OCI-LY7 (cell line): ENCODE measurements around the gene VENTX. TPM values are rescaled to one million over a fixed set of nuclear protein-coding genes. Genes with fewer than 3 reads are reported as not detected.

Experiments used
- BruUV-seq: library from RNA; stranded (reverse); fragments of 400-500 nt; replicated peaks from 2 replicates; lab custom pipeline; 2021; lab: Mats Ljungman, UMichigan
- CTCF ChIA-PET: fragments of 300-600 bp; sonication (Branson Sonifier 250); formaldehyde crosslinking; loops from one replicate; lab custom pipeline; 2022; ENCODE audit warnings: antibody characterized with exemption; ENCODE audit not compliant: unreplicated experiment; lab: Charles Lee
- POLR2A ChIA-PET: fragments of 300-600 bp; sonication (Branson Sonifier 250); formaldehyde crosslinking; loops from one replicate; lab custom pipeline; 2022; ENCODE audit warnings: antibody characterized with exemption; lab: Charles Lee
- DNase-seq: peaks from one replicate; pipeline ENCODE4 v3.0.0-alpha.2; 2015; ENCODE audit warnings: low spot score
- H2AFZ ChIP-seq: fragments of 200-600 bp; sonication (generic), shearing (Covaris generic); 2 replicates; pipeline ENCODE4 v1.6.1; 2014; ENCODE audit warnings: mild to moderate bottlenecking, antibody characterized with exemption, low read length, moderate library complexity
- H3K27ac ChIP-seq: fragments of 200-600 bp; sonication (generic); 2 replicates; pipeline ENCODE4 v1.5.1; 2014; ENCODE audit warnings: mixed run types, low read depth, mild to moderate bottlenecking, moderate library complexity, low read length, inconsistent platforms; ENCODE audit not compliant: poor library complexity, severe bottlenecking
- H3K36me3 ChIP-seq: fragments of 200-600 bp; sonication (generic); 2 replicates; pipeline ENCODE4 v1.6.1; 2014; ENCODE audit warnings: mild to moderate bottlenecking, antibody characterized with exemption, low read length, moderate library complexity, mixed read lengths; ENCODE audit not compliant: insufficient read depth
- H3K4me1 ChIP-seq: fragments of 200-600 bp; sonication (generic); 2 replicates; pipeline ENCODE4 v1.5.1; 2014; ENCODE audit warnings: mild to moderate bottlenecking, low read length; ENCODE audit not compliant: insufficient read depth, poor library complexity, severe bottlenecking
- H3K4me2 ChIP-seq: fragments of 200-600 bp; sonication (generic); 2 replicates; pipeline ENCODE4 v1.6.1; 2014; ENCODE audit warnings: mild to moderate bottlenecking, low read length
- H3K4me3 ChIP-seq: fragments of 200-600 bp; sonication (generic); 2 replicates; pipeline ENCODE4 v1.5.1; 2014; ENCODE audit warnings: mild to moderate bottlenecking, low read depth, low read length; ENCODE audit not compliant: poor library complexity, severe bottlenecking
- H3K79me2 ChIP-seq: fragments of 200-600 bp; sonication (generic); 2 replicates; pipeline ENCODE4 v1.6.1; 2016; ENCODE audit warnings: low read depth, mild to moderate bottlenecking, low read length, moderate library complexity, mixed read lengths; ENCODE audit not compliant: insufficient read depth
- H3K9me2 ChIP-seq: fragments of 200-600 bp; sonication (generic); 2 replicates; pipeline ENCODE4 v1.6.1; 2016; ENCODE audit warnings: mild to moderate bottlenecking, low read length, mixed read lengths; ENCODE audit not compliant: insufficient read depth
- H3K9me3 ChIP-seq: fragments of 200-600 bp; sonication (generic); 2 replicates; pipeline ENCODE4 v1.6.1; 2014; ENCODE audit warnings: mild to moderate bottlenecking, mixed run types, low read length, mixed read lengths
- H4K20me1 ChIP-seq: fragments of 200-600 bp; sonication (generic); 2 replicates; pipeline ENCODE4 v1.6.1; 2014; ENCODE audit warnings: mild to moderate bottlenecking, antibody characterized with exemption, low read length, moderate library complexity, mixed read lengths; ENCODE audit not compliant: insufficient read depth
- EZH2phosphoT487 ChIP-seq: fragments of 200-600 bp; sonication (generic); IDR thresholded peaks from 2 replicates; pipeline ENCODE4 v1.6.1; 2018; ENCODE audit warnings: low read depth, borderline replicate concordance, mild to moderate bottlenecking, mixed run types, antibody characterized with exemption, low read length, moderate library complexity, mixed read lengths
- intact Hi-C: fragments of 100-400 bp; cut with micrococcal nuclease; formaldehyde crosslinking; loops from one replicate; pipeline ENCODE4 v1.10.0; 2022; ENCODE audit not compliant: unreplicated experiment
- total RNA-seq, 2 experiments: library from RNA; depleted of rRNA in 1 of 2; stranded (reverse); fragments of >200 nt in 1 of 2; shearing (Covaris generic) in 1 of 2; gene quantifications; 2 replicates each; pipeline ENCODE4 v1.2.3, GENCODE V29; 2014 to 2022
- TF ChIP-seq, protein P1 (sequence below): fragments of 200-600 bp; sonication (generic); conservative IDR thresholded peaks from 2 replicates; pipeline ENCODE4 v1.5.1; 2014; ENCODE audit warnings: mild to moderate bottlenecking, antibody characterized with exemption, low read length, moderate library complexity, mixed read lengths

Gene VENTX
- total RNA-seq, 2 experiments from 2014 or later = not detected

DNA sequence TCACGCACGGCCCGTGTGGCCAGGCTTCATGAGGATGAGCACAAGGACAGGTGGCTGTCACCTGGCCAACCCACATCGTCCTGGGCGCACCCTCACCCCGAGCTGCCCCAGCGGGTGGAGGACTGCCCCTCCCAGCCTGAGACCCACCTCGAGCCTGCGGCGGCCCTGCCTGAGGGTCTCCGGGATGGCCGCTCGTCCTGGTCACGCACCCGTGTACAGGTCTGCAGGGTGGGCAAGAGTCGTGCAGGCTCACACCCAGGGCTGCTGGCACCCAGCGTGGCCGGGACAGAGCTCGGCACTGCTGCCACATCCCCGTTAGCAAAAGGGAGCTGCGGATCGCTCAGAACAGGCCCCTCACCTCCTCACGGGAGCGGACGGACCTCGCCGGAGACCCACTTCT lies 22.1 kb upstream of the VENTX start:
- no peak overlapping the region for H3K4me3 ChIP-seq
- TF ChIP-seq EZH2phosphoT487 = no peak
- TF ChIP-seq, protein P1, sequence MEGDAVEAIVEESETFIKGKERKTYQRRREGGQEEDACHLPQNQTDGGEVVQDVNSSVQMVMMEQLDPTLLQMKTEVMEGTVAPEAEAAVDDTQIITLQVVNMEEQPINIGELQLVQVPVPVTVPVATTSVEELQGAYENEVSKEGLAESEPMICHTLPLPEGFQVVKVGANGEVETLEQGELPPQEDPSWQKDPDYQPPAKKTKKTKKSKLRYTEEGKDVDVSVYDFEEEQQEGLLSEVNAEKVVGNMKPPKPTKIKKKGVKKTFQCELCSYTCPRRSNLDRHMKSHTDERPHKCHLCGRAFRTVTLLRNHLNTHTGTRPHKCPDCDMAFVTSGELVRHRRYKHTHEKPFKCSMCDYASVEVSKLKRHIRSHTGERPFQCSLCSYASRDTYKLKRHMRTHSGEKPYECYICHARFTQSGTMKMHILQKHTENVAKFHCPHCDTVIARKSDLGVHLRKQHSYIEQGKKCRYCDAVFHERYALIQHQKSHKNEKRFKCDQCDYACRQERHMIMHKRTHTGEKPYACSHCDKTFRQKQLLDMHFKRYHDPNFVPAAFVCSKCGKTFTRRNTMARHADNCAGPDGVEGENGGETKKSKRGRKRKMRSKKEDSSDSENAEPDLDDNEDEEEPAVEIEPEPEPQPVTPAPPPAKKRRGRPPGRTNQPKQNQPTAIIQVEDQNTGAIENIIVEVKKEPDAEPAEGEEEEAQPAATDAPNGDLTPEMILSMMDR = no peak
- ChIA-PET POLR2A (no interaction called here), CTCF (no interaction called here)
- H3K36me3 ChIP-seq = no peaks in the 10 kb centered on the region
- DNase-seq = no peak
- no peaks in the 10 kb centered on the region for H3K79me2 ChIP-seq
- H3K4me2 ChIP-seq = no peak overlapping the region
- H2AFZ ChIP-seq = no peak overlapping the region
- BruUV-seq = no TSS peak
- H3K9me3 ChIP-seq = no peaks in the 10 kb centered on the region
- no peaks in the 10 kb centered on the region for H4K20me1 ChIP-seq
- no peak overlapping the region for H3K27ac ChIP-seq
- H3K4me1 ChIP-seq = no peaks in the 10 kb centered on the region
- no peaks in the 10 kb centered on the region for H3K9me2 ChIP-seq
- intact Hi-C loops = no loop called here

DNA sequence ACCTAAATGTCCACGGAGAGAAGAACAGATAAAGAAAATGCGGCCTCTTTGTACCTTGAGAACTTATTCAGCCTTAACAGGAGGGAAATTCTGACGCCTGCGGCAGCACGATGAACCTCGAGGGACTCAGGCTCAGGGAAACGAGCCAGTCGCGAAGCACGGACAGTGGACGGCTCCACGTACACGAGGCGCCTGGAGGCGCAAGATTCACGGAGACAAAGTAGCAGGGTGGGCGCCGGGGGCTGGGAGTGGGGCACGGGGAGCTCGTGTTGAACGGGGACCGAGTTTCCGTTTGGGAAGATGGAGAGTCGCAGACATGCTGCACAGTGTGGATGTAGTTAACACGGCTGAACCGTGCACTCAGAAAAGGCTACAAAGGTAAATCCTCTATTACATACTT lies 20.9 kb upstream of the VENTX start:
- Histone ChIP-seq H3K9me3 (no peaks in the 10 kb centered on the region), H3K4me3 (no peak overlapping the region), H3K27ac (no peak overlapping the region), H3K79me2 (no peaks in the 10 kb centered on the region), H3K36me3 (no peaks in the 10 kb centered on the region), H3K9me2 (no peaks in the 10 kb centered on the region), H3K4me1 (no peaks in the 10 kb centered on the region), H2AFZ (no peak overlapping the region), H3K4me2 (no peak overlapping the region), H4K20me1 (no peaks in the 10 kb centered on the region)
- intact Hi-C loops = no loop called here
- ChIA-PET POLR2A (no interaction called here), CTCF (no interaction called here)
- TF ChIP-seq, protein P1 = no peak
- no TSS peak for BruUV-seq
- DNase-seq = no peak

DNA sequence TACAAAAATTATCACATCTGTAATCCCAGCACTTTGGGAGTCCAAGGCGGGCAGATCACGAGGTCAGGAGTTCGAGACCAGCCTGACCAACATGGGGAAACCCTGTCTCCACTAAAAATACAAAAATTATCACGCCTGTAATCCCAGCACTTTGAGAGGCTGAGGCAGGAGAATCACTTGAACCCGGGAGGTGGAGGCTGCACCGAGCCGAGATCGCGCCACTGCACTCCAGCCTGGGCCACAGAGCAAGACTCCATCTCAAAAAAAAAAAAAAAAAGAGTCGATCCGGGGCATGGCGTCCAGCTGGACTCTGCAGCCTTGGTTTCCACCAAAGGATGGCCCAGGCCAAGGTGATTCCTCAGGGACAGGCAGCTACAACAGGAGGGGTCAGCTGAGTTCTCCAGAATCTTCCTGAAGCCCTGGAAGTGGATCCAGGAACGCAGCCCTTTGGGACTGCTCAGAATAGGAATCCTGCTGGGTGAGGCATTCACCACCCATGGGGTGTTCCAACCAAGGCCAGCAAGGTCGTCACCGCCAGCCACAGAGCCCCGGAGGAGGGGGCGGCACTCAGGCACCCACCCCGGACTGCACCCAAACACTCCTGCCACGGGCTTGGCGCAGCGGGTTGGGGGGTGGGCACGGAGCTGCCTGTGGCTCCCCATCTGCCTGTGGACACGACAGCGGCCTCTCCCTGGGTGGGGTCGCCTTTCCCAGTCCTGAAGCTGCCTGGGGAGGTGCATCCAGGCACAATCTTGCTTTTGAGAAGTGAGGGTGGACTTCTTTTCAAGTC lies 19.7 kb upstream of the VENTX start:
- no peaks in the 10 kb centered on the region for H4K20me1 ChIP-seq
- BruUV-seq = no TSS peak
- DNase-seq = no peak
- no peaks in the 10 kb centered on the region for H3K9me3 ChIP-seq
- H3K4me2 ChIP-seq = no peak overlapping the region
- no peak overlapping the region for H2AFZ ChIP-seq
- H3K36me3 ChIP-seq = no peaks in the 10 kb centered on the region
- intact Hi-C loops = no loop called here
- H3K9me2 ChIP-seq = no peaks in the 10 kb centered on the region
- no peaks in the 10 kb centered on the region for H3K79me2 ChIP-seq
- POLR2A ChIA-PET = interaction anchor here (0.6 kb wide), 1 partner anchor 15 kb away, joined by 3 read pairs; no protein-coding TSS in a partner anchor
- no peak for TF ChIP-seq EZH2phosphoT487
- TF ChIP-seq, protein P1 = no peak
- no peak overlapping the region for H3K27ac ChIP-seq
- H3K4me3 ChIP-seq = no peak overlapping the region
- no peaks in the 10 kb centered on the region for H3K4me1 ChIP-seq
- CTCF ChIA-PET = no interaction called here
